Cerebellar cortex (tissue), 1 donor: ENCODE data around the gene SNCG.
"Not testable (repeated sequence)": the region's sequence is repeated elsewhere in the genome, so short reads cannot be mapped to it uniquely, and the experiment has no call there.

Source experiments
- DNase-seq: peaks from one replicate; pipeline ENCODE4 v3.0.0-alpha.2; 2015; ENCODE audit warnings: low spot score

SNCG gene

GRCh38 chr10:86958116-86958900 lies at the start of gene SNCG:
Gene SNCG, plus strand, starts transcription at chr10:86958599. Its CDS starts 99 bp downstream, at chr10:86958698.
- DNase-seq, result no peak

GRCh38 chr10:86914734-86915133 lies 43.7 kb upstream of the SNCG start:
- DNase-seq, result no peak

- no peak for DNase-seq
Observed at GRCh38 chr10:86918022-86918471, 40.4 kb upstream of the SNCG start.

GRCh38 chr10:86922553-86922961 lies 35.8 kb upstream of the SNCG start:
- DNase-seq, result no peak

- no peak for DNase-seq
Observed at GRCh38 chr10:86929468-86930380, 28.7 kb upstream of the SNCG start.

- no peak for DNase-seq
Observed at GRCh38 chr10:86931872-86932271, 26.5 kb upstream of the SNCG start.

GRCh38 chr10:86932674-86933073 lies 25.7 kb upstream of the SNCG start:
- no peak for DNase-seq

GRCh38 chr10:86934162-86934711 lies 24.2 kb upstream of the SNCG start:
- not testable (repeated sequence) for DNase-seq

- no peak for DNase-seq
Observed at GRCh38 chr10:86936661-86937501, 21.5 kb upstream of the SNCG start.

- DNase-seq, result no peak
Observed at GRCh38 chr10:86937502-86938154, 20.8 kb upstream of the SNCG start.

GRCh38 chr10:86938260-86938659 lies 20.1 kb upstream of the SNCG start:
- DNase-seq, result no peak

GRCh38 chr10:86940076-86940475 lies 18.3 kb upstream of the SNCG start:
- not testable (repeated sequence) for DNase-seq

GRCh38 chr10:86940677-86941076 lies 17.7 kb upstream of the SNCG start:
- no peak for DNase-seq

- DNase-seq, result no peak
Observed at GRCh38 chr10:86941426-86941825, 17.0 kb upstream of the SNCG start.

GRCh38 chr10:86941991-86942421 lies 16.4 kb upstream of the SNCG start:
- DNase-seq, result no peak

- no peak for DNase-seq
Observed at GRCh38 chr10:86942441-86943315, 15.7 kb upstream of the SNCG start.

- no peak for DNase-seq
Observed at GRCh38 chr10:86943316-86944030, 14.9 kb upstream of the SNCG start.

- no peak for DNase-seq
Observed at GRCh38 chr10:86944031-86944419, 14.4 kb upstream of the SNCG start.

- DNase-seq, result no peak
Observed at GRCh38 chr10:86944471-86944870, 13.9 kb upstream of the SNCG start.
